GM23338 (cell line): Measurements from ENCODE around the gene PCSK5. TPM values are rescaled to one million over a fixed set of nuclear protein-coding genes. Genes with fewer than 3 reads are reported as not detected.

ENCODE experiments used
- ATAC-seq: fragments of 200-7000 bp; cut with Tn5 transposase; 3 replicates; pipeline ENCODE4 v1.9.1; 2020
- DNase-seq: peaks from one replicate; pipeline ENCODE4 v3.0.0-alpha.2; 2015; ENCODE audit warnings: low spot score
- H2AFZ ChIP-seq: fragments of 200-600 bp; sonication (generic); 2 replicates; pipeline ENCODE4 v1.8.0; 2016; ENCODE audit warnings: antibody characterized with exemption, mild to moderate bottlenecking, moderate library complexity
- H3F3A ChIP-seq: fragments of 200-600 bp; sonication (generic); replicated peaks from 2 replicates; pipeline ENCODE4 v1.8.0; 2017; ENCODE audit warnings: antibody characterized with exemption, mixed run types, low read depth
- H3K27ac ChIP-seq: fragments of 200-600 bp; sonication (generic); 2 replicates; pipeline ENCODE4 v1.6.1; 2016; ENCODE audit warnings: low read depth
- H3K27me3 ChIP-seq: fragments of 200-600 bp; sonication (generic); 2 replicates; pipeline ENCODE4 v1.8.0; 2016; ENCODE audit warnings: mild to moderate bottlenecking, mixed run types, moderate library complexity; ENCODE audit not compliant: insufficient read depth
- H3K36me3 ChIP-seq: fragments of 200-600 bp; sonication (generic); 2 replicates; pipeline ENCODE4 v1.8.0; 2016; ENCODE audit warnings: mild to moderate bottlenecking; ENCODE audit not compliant: insufficient read depth
- H3K4me1 ChIP-seq: fragments of 200-600 bp; sonication (generic); 2 replicates; pipeline ENCODE4 v1.8.0; 2016; ENCODE audit warnings: mild to moderate bottlenecking, moderate library complexity; ENCODE audit not compliant: insufficient read depth
- H3K4me2 ChIP-seq: fragments of 200-600 bp; sonication (generic); 2 replicates; pipeline ENCODE4 v1.7.1; 2017; ENCODE audit warnings: mixed run types
- H3K4me3 ChIP-seq: fragments of 200-600 bp; sonication (generic); 2 replicates; pipeline ENCODE4 v1.6.1; 2016; ENCODE audit warnings: mixed run types
- H3K79me2 ChIP-seq: fragments of 200-600 bp; sonication (generic); replicated peaks from 2 replicates; pipeline ENCODE4 v1.8.0; 2017; ENCODE audit warnings: mild to moderate bottlenecking; ENCODE audit not compliant: insufficient read depth
- H3K9me2 ChIP-seq: fragments of 200-600 bp; sonication (generic); 2 replicates; pipeline ENCODE4 v1.8.0; 2017; ENCODE audit not compliant: insufficient read depth
- H4K20me1 ChIP-seq: fragments of 200-600 bp; sonication (generic); replicated peaks from 2 replicates; pipeline ENCODE4 v1.8.0; 2017; ENCODE audit warnings: mild to moderate bottlenecking; ENCODE audit not compliant: insufficient read depth
- H3K27ac Mint-ChIP-seq: 2 replicates; pipeline ENCODE4 v1.8.0; 2020; ENCODE audit warnings: inconsistent platforms, mild to moderate bottlenecking, moderate library complexity, mixed read lengths
- H3K27me3 Mint-ChIP-seq: 3 replicates; pipeline ENCODE4 v1.8.0; 2022; ENCODE audit warnings: low read depth, mild to moderate bottlenecking, moderate library complexity, mixed read lengths, inconsistent platforms; ENCODE audit not compliant: insufficient read depth, poor library complexity
- H3K36me3 Mint-ChIP-seq: 3 replicates; pipeline ENCODE4 v1.8.0; 2021; ENCODE audit warnings: low read depth, mild to moderate bottlenecking, inconsistent platforms, moderate library complexity, mixed read lengths
- H3K4me1 Mint-ChIP-seq: 3 replicates; pipeline ENCODE4 v1.8.0; 2020; ENCODE audit warnings: mild to moderate bottlenecking, inconsistent platforms, mixed read lengths
- H3K4me3 Mint-ChIP-seq: 3 replicates; pipeline ENCODE4 v1.8.0; 2021; ENCODE audit warnings: moderate library complexity, mild to moderate bottlenecking, inconsistent platforms, mixed read lengths
- H3K9me3 Mint-ChIP-seq: 3 replicates; pipeline ENCODE4 v1.8.0; 2020; ENCODE audit warnings: moderate library complexity, mild to moderate bottlenecking, inconsistent platforms, mixed read lengths
- CTCF ChIP-seq, 2 experiments: fragments of 200-600 bp in 1 of 2; sonication (generic) in 1 of 2; conservative IDR thresholded peaks; 2 replicates each; pipeline versions ENCODE4 v1.5.1 to v1.6.1; 2016 to 2017; ENCODE audit warnings: antibody characterized with exemption in 2 of 2, low read depth in 2 of 2, mild to moderate bottlenecking in 2 of 2, moderate library complexity in 1 of 2
- ETS1 ChIP-seq: IDR thresholded peaks from 2 replicates; pipeline ENCODE4 v1.6.1; 2016; ENCODE audit warnings: antibody characterized with exemption
- EZH2 ChIP-seq: fragments of 200-600 bp; sonication (generic); IDR thresholded peaks from one replicate; pipeline ENCODE4 v1.8.0; 2017; ENCODE audit warnings: antibody characterized with exemption, mild to moderate bottlenecking, low read depth; ENCODE audit not compliant: unreplicated experiment
- EZH2phosphoT487 ChIP-seq: fragments of 200-600 bp; sonication (generic); IDR thresholded peaks from one replicate; pipeline ENCODE4 v1.8.1; 2018; ENCODE audit warnings: antibody characterized with exemption; ENCODE audit not compliant: unreplicated experiment
- JUNB ChIP-seq: IDR thresholded peaks from one replicate; pipeline ENCODE4 v1.6.1; 2016; ENCODE audit warnings: antibody characterized with exemption; ENCODE audit not compliant: unreplicated experiment
- NANOG ChIP-seq: IDR thresholded peaks from 2 replicates; pipeline ENCODE4 v1.6.1; 2016; ENCODE audit warnings: antibody characterized with exemption, borderline replicate concordance
- POLR2AphosphoS5 ChIP-seq: IDR thresholded peaks from 2 replicates; pipeline ENCODE4 v1.6.1; 2016; ENCODE audit warnings: antibody characterized with exemption, low read depth
- REST ChIP-seq: IDR thresholded peaks from one replicate; pipeline ENCODE4 v1.6.1; 2018; ENCODE audit warnings: antibody characterized with exemption; ENCODE audit not compliant: unreplicated experiment
- STAT1 ChIP-seq: IDR thresholded peaks from one replicate; pipeline ENCODE4 v1.6.1; 2016; ENCODE audit warnings: antibody characterized with exemption; ENCODE audit not compliant: unreplicated experiment
- ZNF114 ChIP-seq: fragments of 250-450 bp; sonication (Bioruptor Pico); IDR thresholded peaks from 2 replicates; pipeline ENCODE4 v1.5.0; 2020; ENCODE audit warnings: mild to moderate bottlenecking, moderate library complexity
- ZNF331 ChIP-seq: fragments of 250-450 bp; sonication (Bioruptor Pico); IDR thresholded peaks from 2 replicates; pipeline ENCODE4 v1.5.0; 2020; ENCODE audit warnings: low read depth, mild to moderate bottlenecking, moderate library complexity
- polyA plus RNA-seq: library from polyadenylated mRNA; unstranded; fragments of >200 nt; fragmentation: Nextera tagmentation; extraction: Ambion mirVana; gene quantifications from 2 replicates; pipeline ENCODE4 v1.2.1, GENCODE V29; 2016
- total RNA-seq: library from RNA; depleted of rRNA; stranded (reverse); fragments of >200 nt; shearing (Covaris generic); gene quantifications from 2 replicates; pipeline ENCODE4 v1.2.3, GENCODE V29; 2014

PCSK5 gene
- total and polyA plus RNA-seq, 2 experiments from 2014 or later: 12.3 to 34.8 TPM

- Histone ChIP-seq H3K4me3 (no peak overlapping the region), H2AFZ (no peak overlapping the region), H3K36me3 (no peaks in the 10 kb centered on the region), H3F3A (no peaks in the 10 kb centered on the region), H3K27ac (no peak overlapping the region), H3K27me3 (no peaks in the 10 kb centered on the region), H4K20me1 (no peaks in the 10 kb centered on the region), H3K4me2 (no peak overlapping the region), H3K9me2 (no peaks in the 10 kb centered on the region), H3K79me2 (no peaks in the 10 kb centered on the region), H3K4me1 (no peaks in the 10 kb centered on the region)
- ATAC-seq (no peak), DNase-seq (no peak)
- Mint-ChIP-seq H3K36me3 (no peaks in the 10 kb centered on the region), H3K27ac (no peak overlapping the region), H3K4me3 (no peak overlapping the region), H3K9me3 (no peaks in the 10 kb centered on the region), H3K27me3 (no peaks in the 10 kb centered on the region), H3K4me1 (peaks cover 2% of the 10 kb centered on the region; the same call in 1 of the 3 replicates)
- no peak for TF ChIP-seq CTCF (conservative IDR thresholded peaks at IDR 0.05; ENCODE audit: low read depth in 2 of 2)
- no peak for TF ChIP-seq ETS1
These were observed 223.7 kb downstream of the PCSK5 start for GRCh38 chr9:76114144-76114543.

GRCh38 chr9:76115396-76115795 lies 224.9 kb downstream of the PCSK5 start:
- no peaks in the 10 kb centered on the region for H3K36me3 Mint-ChIP-seq
- no peaks in the 10 kb centered on the region for H3K27me3 Mint-ChIP-seq
- no peak for TF ChIP-seq ZNF331
- no peak for TF ChIP-seq REST
- no peak for TF ChIP-seq NANOG
- TF ChIP-seq EZH2: no peak
- no peak for TF ChIP-seq EZH2phosphoT487
- no peak for TF ChIP-seq ETS1
- no peak for TF ChIP-seq ZNF114
- TF ChIP-seq POLR2AphosphoS5: no peak
- no peak for TF ChIP-seq JUNB
- no peak for TF ChIP-seq STAT1
- H3K79me2 ChIP-seq: no peaks in the 10 kb centered on the region
- H3K9me2 ChIP-seq: no peaks in the 10 kb centered on the region
- H3K4me3 Mint-ChIP-seq: no peak overlapping the region
- no peak overlapping the region for H3K4me2 ChIP-seq
- peaks cover 2% of the 10 kb centered on the region; the same call in 1 of the 3 replicates for H3K4me1 Mint-ChIP-seq
- ATAC-seq (no peak), DNase-seq (no peak)
- no peaks in the 10 kb centered on the region for H4K20me1 ChIP-seq
- H3K27ac Mint-ChIP-seq: no peak overlapping the region
- no peaks in the 10 kb centered on the region for H3K27me3 ChIP-seq
- H3K27ac ChIP-seq: no peak overlapping the region
- H3K36me3 ChIP-seq: no peaks in the 10 kb centered on the region
- no peak overlapping the region for H3K4me3 ChIP-seq
- no peaks in the 10 kb centered on the region for H3K9me3 Mint-ChIP-seq
- no peaks in the 10 kb centered on the region for H3F3A ChIP-seq
- H2AFZ ChIP-seq: no peak overlapping the region
- H3K4me1 ChIP-seq: no peaks in the 10 kb centered on the region
